RCC 7860 (cell line): ENCODE measurements around the gene ENPP3.
"Not testable (repeated sequence)": the region's sequence is repeated elsewhere in the genome, so short reads cannot be mapped to it uniquely, and the experiment has no call there.

ENCODE experiments used
- DNase-seq: peaks from one replicate; pipeline ENCODE4 v3.0.0-alpha.2; 2015; ENCODE audit warnings: low spot score
- FAIRE-seq: peaks from 2 replicates; lab custom pipeline; 2012; peaks lifted over from hg19 to GRCh38; lab: Jason Lieb, UNC

The ENPP3 gene

GRCh38 chr6:131731224-131731623 is 94.1 kb downstream of the ENPP3 start:
- FAIRE-seq (no peak), DNase-seq (no peak)

- no peak for FAIRE-seq
- DNase-seq, result no peak
Observed at GRCh38 chr6:131733376-131734016, 96.4 kb downstream of the ENPP3 start.

GRCh38 chr6:131736003-131736596 is 99.0 kb downstream of the ENPP3 start:
- FAIRE-seq (no peak), DNase-seq (no peak)

GRCh38 chr6:131736811-131737210 is 99.7 kb downstream of the ENPP3 start:
- no peak for FAIRE-seq

GRCh38 chr6:131739136-131739535 is 102.0 kb downstream of the ENPP3 start:
- FAIRE-seq, result no peak
- DNase-seq, result no peak

More at GRCh38 chr6:131736811-131737210, 99.7 kb downstream of the ENPP3 start:
- no peak for DNase-seq

GRCh38 chr6:131740161-131740560 is 103.1 kb downstream of the ENPP3 start:
- FAIRE-seq, result no peak
- no peak for DNase-seq

GRCh38 chr6:131741688-131742393 is 104.7 kb downstream of the ENPP3 start:
- DNase-seq, result no peak
- FAIRE-seq, result no peak

- no peak for DNase-seq
- no peak for FAIRE-seq
Observed at GRCh38 chr6:131744432-131745287, 107.6 kb downstream of the ENPP3 start.

- FAIRE-seq (no peak), DNase-seq (no peak)
Observed at GRCh38 chr6:131745476-131745875, 108.4 kb downstream of the ENPP3 start.

- FAIRE-seq (no peak), DNase-seq (no peak)
Observed at GRCh38 chr6:131747821-131748353, 110.8 kb downstream of the ENPP3 start.

- FAIRE-seq, result no peak
- DNase-seq, result no peak
Observed at GRCh38 chr6:131749023-131749422, 111.9 kb downstream of the ENPP3 start.

GRCh38 chr6:131751012-131751715 is 114.1 kb downstream of the ENPP3 start:
- DNase-seq, FAIRE-seq: not testable (repeated sequence)

- DNase-seq (no peak), FAIRE-seq (no peak)
Observed at GRCh38 chr6:131754088-131754487, 117.0 kb downstream of the ENPP3 start.

GRCh38 chr6:131754715-131755567 is 117.8 kb downstream of the ENPP3 start:
- peak; percentile 81 for DNase-seq
- peak; percentile 92 for FAIRE-seq

- DNase-seq, result peak; percentile 84
- FAIRE-seq, result peak; percentile 89
Observed at GRCh38 chr6:131755597-131755996, 118.5 kb downstream of the ENPP3 start.

- DNase-seq, result peak; percentile 54
- FAIRE-seq, result no peak
Observed at GRCh38 chr6:131756039-131756438, 118.9 kb downstream of the ENPP3 start.

- DNase-seq, result no peak
- FAIRE-seq, result no peak
Observed at GRCh38 chr6:131758920-131759319, 121.8 kb downstream of the ENPP3 start.

- FAIRE-seq (peak; percentile 86), DNase-seq (peak; percentile 55)
Observed at GRCh38 chr6:131761060-131761761, 124.1 kb downstream of the ENPP3 start.

GRCh38 chr6:131761762-131762067 is 124.6 kb downstream of the ENPP3 start:
- FAIRE-seq, result no peak
- no peak for DNase-seq
